SIG-M5 (cell line): ENCODE measurements around the gene CD300E.
"Not testable (repeated sequence)": the region's sequence is repeated elsewhere in the genome, so short reads cannot be mapped to it uniquely, and the experiment has no call there.

Source experiments
- DNase-seq: peaks from one replicate; lab custom pipeline; 2025; lab: John Stamatoyannopoulos, UW

Gene CD300E, protein sequence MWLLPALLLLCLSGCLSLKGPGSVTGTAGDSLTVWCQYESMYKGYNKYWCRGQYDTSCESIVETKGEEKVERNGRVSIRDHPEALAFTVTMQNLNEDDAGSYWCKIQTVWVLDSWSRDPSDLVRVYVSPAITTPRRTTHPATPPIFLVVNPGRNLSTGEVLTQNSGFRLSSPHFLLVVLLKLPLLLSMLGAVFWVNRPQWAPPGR

DNA sequence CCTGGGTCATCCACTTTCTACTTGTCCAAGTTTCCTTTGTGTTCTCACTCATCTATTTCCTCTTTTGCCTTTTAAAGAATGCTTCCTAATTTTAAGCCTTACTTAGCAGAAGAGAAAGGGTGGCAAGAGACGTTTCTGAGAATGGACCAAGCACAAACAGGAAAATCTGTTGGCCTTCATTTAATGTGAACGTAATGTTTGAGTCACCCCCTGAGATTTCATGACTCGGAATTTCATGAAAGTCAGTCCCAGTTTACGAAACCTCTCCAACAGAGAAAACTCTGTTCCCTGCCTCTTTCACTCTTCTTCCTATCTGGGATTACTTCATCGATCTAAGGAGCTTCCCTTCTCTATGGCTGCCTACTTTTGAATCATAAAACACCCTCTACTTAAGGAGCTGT lies at the start of gene CD300E:
TSS of gene CD300E (minus strand) at position 46 of the 401 bp plus-strand sequence. CDS start 117 bp downstream, outside the sequence.
- DNase-seq: no peak

DNA sequence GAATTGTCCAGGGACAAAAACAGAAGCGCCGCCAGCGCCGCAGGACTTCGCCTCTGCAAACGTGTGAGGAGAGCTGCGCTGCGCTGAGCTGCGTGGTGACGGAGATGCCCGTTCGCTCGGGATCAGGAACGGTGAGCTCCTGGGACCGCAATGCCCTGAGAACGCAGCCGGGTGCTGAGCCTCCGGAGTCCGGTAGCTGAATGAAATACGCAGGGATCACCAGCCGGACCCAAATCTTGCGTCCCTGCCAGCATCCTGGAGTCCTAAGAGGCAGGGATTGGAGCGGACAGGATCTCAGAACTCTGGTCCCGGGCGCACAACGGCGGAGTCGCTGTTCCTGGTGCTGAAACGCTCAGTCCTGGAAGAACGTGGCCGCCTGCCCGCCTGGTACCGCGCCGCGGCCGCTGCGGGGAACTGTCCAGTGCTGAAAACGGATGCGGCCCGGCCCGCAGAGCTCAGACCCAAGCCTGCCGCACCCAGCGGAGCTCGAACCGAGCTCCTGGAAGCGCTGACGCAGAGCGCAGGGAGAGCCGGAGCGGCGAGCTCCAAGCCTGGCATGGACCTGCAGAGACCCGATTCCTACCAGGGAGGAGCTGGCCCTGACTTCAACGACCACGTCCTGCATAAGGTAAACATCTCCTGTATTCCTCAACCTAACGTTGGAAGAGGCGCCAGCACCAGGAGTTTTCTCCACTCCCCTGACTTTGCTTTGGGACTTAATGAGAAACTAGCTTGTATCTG lies 47.7 kb upstream of the CD300E start:
- no peak for DNase-seq

DNA sequence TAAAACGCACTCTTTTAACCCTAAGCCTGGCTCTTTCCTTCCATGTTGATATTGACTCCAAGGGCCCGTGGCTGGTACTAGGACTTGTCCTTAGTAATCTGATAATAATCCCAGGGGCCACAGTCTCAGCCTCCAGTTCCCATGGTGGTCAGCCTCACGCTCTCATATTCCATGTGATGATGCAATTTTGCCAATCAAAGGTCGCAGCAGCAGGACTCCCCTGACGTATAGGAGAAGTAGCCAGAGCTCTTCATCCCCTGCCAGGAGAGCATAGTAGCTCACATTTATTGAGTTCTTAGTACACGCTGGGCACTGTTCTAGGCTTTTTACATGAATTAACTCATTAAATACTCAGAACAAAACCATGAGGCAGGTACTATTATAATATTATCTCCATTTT lies 46.8 kb upstream of the CD300E start:
- DNase-seq: no peak

DNA sequence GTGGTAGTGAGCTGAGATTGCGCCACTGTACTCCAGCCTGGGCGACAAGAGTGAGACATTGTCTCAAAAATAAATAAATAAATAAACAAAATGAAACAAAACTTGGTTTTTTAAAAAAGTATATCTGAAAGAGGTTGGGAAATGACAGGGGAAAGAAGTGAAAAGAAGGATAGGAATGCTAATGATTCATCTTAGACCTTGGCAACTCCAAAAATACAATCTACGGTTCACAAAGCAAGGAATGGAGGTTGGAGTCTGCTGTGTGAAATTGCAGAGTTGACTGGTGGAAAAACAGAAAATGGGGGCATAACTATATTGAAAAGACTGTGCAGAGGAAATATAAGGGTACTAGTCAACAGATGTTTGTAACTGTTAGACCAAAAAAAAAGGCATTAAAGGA lies 40.0 kb upstream of the CD300E start:
- DNase-seq: no peak

DNA sequence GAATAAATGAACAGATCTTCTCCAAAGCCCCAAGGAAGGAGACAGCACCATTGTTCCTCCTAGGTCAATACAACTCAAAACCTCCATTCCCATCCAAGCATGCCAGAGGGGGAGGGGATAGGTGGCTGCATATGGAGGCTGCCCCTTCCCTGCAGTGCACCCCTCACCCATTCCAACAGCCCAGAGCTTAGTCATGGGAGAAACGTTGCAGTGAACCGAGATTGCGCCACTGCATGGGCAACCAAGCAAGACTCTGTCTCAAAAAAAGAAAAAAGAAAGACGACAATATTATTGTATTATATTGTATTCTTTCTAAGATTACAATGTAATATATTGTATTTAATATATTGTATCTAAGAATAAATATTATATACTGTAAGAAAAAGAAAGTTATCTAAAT lies 36.4 kb upstream of the CD300E start:
- DNase-seq: no peak

DNA sequence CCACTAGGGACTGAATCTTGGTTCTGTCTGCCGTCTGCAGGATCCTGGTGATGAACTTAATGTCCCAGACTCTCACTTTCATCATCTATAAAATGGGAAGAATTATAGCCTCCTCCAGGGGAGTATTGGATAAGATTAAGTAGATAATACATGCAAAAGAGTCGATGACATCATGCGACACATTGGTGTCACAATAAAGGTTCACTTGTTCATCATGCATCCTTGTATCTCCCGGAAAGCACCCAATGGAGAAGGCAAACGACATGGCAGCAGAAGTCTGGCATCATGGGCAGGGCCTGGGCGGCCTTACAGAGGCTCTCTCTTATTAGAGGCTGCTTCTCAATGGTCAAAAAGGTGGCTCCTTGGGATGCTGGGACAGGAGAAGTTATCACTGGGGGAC lies 35.1 kb upstream of the CD300E start:
- DNase-seq: no peak

DNA sequence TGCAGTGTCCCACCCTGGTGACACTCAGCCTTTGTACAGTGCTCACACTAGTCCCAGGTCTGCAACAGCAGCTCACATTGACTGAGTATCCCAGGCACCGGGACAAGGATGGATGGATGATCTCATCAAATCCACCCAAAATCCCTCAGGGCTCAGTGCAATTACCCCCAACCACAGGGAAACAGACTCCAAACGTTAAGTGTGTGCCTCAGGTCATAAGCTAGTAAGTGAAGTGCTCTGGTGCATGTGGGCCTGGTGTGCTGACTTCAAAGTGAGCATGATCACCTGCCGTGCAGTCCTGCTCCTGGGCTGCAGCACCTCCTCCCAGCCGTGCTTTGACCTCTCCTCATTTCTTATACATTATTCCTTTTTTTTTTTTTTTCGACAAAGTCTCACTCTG lies 31.2 kb upstream of the CD300E start:
- DNase-seq: no peak

DNA sequence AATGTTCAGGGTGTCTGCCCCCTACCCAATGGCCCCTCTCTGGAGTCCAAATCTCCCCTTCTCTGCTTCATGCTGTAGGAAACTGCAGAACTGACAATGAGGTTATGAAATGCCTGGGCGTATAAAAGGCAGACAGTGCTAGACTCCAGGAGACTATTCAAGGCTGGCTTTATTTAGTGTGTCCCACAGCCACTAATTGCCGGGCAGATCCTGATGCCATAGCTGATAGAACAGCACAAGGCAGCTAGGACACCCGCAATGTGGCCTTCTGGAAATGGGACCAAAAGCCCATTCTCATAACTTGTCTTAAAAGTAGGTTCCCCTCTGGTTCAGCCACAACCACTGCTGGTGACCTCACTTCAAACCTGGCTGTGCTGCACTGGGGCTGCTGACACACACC lies 28.5 kb upstream of the CD300E start:
- DNase-seq: no peak

DNA sequence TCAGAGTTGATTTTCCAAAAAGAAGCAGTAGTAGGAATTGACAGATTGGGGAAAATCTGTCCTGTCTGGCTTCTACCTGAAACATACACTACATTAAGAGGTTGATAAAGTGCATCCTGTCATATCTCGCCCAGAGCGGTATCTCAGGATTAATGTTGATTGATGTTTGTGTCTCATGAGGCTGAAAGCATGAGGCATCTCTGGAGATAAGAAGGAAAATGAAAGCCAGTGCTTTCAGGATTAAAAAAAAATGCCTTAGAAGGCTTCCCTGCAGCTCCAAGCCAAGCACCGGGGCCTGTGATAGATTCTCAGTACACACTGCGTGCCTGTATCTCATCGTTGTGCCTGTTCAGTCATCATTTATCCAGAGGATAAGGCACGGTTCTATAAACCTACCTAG lies 26.4 kb upstream of the CD300E start:
- no peak for DNase-seq

DNA sequence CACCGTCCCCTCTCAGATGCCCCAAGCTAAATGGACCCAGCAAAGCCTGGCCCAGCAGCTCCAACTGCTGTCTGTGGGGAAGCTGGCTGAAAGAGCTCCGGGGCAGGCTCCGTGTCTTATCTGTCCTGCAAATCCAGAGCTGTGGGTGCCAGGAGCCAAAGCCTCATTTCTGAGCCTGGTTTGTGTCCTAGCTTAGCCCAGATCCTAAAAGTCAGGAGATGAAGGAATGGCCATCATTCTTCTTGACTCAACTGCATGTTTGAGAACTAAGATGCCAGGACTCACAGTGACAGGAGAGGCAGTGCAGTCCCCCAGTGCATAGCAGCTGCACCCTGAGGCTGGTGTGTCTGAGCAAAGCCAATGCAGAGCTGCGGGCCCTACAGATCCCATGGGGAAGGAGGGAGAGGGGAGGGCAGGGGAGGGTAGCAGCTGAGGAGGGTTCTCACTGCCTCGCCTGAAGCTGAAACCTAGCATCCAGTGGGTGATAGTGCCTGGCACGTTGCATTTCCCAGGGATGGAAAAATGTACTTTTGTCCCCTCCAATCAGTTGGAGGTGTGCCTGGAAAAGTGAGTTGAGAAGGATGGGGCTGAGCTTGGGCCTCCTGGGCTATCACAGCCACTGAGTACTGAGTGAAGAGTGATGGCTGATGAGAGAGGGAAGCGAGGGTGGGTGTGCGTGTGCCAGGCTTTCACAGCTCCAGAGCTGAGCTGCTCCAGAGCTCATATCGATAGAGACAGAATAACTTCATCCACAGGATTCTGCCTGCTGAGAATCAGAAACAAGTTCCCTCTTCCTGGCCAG lies 24.5 kb upstream of the CD300E start:
- DNase-seq: no peak

DNA sequence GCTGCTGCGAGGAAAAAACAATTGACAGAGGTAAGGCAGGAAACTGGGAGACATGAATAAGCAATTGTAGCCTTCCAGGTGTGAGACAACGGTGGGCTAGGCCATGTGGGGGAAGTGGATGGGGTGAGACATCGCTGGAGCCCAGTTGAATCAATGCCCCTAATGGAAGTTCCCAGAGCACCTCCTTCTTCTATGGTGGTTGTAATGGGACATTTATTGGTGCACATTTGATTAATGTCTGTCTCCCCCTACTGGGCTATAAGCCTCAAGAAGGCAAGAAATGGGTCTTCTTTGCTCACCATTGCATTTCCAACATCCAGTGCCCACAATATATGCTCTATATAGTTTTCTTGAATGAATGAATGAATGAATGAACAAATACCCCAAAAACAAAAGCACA lies 22.7 kb upstream of the CD300E start:
- no peak for DNase-seq

DNA sequence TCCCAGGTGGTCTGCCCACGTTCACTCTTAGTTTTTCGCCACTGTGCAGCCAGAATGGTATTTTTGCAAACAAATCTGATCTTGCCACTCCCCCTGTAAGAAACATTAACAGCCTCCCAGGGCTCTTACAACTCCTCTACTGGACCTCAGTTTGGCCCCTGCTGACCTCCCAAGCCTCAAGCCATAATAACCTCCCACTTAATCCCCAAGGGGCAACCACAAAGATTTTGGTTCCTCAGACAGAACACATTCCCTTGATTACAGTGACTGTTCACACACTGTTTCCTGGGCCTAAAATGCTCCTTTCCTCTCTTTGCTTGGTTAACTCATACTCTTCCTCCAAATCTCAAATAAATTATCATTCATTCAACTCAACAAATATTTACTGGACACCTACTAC lies 21.5 kb upstream of the CD300E start:
- DNase-seq: no peak

DNA sequence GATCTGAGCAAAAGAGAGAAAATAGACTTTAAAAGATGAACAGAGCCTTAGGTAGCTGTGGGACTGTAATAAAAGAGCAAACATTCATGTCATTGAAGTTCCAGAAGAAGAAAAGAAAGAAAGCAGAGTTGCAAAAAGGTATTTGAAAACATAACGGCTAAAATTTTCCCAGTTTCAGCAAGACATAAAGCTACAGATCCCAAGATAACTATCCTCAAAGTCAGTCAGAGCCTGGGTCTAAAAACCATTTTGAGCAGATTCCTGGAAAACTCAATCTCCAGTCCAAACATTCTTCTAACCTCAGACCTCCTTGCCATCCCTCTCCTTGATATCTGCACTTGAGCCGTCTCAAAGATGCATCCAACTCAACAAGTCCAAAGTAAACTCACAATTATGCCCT lies 20.9 kb upstream of the CD300E start:
- no peak for DNase-seq

DNA sequence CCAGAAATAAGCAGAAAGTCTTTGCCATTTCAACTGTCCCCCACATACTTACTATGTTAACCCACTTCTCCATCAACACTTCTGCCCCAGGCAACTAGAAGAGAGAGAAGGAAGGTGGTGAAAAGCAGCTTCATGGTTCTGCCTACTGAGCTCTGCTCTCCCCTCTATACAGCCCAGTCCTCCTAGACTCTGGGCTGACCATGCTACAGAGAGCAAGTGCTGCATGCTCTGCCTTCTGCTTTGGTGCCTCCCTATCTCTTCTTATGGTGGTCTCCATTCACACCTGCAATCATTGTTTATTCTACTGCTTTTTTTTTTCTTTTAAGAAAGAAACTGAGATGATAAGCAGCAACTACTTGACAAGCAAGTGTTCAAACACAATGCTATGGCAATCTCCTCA lies 20.3 kb upstream of the CD300E start:
- no peak for DNase-seq

DNA sequence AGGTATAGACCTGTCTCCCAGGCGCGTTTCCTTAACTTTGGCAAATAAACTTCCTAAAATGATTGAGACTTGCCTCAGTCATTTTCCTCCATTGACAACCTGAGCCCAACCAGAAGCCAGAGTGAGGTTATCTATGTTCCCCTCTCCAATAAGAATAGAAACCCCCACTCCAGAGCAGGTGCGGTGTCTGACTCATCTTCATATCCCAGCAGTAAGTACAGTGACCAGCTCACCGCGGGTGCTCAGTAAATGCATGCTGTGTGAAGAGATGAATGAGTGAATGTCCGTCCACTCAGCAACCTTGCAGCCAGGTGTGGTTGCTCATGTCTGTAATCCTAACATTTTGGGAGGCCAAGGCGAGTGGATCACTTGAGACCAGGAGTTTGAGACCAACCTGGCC lies 19.5 kb upstream of the CD300E start:
- no peak for DNase-seq

DNA sequence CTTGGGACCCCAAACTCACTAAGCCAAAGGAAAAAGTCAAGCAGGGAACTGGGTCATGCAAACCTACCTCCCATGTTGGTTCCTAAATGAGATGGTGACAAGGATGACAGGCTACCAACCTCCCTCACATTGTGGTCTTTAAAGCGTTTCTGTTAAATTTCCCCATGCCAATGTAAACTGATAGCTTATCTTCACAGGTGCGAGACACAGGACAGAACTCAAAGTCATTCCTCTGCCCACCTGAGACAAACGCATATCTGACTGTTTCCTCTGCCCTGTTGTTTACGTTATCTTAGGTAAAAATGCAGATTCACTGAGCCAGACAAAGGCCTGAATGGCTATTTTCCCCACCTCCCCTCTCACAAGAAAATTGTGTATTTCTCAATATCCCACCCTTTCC lies 19.0 kb upstream of the CD300E start:
- no peak for DNase-seq

DNA sequence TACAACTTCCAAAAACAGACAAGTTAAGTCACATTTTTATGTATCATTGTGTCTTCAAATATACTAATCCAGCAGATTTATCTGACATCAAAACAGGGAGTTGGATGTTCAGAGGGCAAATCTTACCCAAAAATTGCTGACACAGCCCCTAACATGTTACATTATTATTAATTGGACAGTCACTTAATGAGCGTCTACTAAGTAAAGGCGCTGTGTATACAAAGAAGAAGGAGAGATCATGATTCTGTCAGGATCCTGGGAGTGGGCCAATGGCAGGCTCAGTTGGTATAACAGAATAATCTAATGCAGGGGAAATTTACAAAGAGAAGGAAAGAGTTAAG lies 18.4 kb upstream of the CD300E start:
- DNase-seq: no peak

DNA sequence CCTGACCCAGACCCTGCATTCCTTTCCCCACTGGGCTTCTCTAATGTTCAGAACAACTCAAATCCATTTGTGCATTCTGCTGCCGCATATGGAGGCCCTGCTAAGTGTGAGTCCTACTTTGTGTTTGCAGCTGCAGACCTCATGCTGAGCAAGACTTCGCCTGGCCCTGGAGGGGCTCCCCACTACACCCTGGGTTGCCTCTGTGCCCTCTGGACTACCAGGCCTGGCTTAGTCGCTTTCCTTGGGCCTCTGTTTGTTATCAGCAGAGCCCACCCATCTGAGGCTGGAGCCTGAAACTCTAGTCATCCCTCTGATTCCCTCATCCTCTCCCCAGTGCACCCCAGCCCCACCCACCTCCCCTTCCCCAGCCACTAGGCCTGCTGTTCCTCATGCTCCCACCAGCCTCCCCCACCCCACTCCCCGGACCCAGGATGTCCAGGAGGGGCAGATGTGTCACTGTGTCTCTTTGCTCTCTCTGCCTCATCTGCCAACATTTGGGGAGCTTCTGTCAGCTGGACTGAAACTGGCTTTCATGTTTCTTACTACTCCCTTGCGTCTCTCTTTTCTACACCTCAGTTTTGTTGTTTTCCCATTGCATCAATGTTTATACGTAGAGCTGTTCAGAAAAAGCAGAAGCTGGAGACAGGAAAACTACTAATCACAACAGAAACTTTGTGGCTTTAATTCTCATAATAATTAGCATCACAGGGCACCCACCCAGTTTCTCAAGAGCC lies 17.9 kb upstream of the CD300E start:
- DNase-seq: no peak

DNA sequence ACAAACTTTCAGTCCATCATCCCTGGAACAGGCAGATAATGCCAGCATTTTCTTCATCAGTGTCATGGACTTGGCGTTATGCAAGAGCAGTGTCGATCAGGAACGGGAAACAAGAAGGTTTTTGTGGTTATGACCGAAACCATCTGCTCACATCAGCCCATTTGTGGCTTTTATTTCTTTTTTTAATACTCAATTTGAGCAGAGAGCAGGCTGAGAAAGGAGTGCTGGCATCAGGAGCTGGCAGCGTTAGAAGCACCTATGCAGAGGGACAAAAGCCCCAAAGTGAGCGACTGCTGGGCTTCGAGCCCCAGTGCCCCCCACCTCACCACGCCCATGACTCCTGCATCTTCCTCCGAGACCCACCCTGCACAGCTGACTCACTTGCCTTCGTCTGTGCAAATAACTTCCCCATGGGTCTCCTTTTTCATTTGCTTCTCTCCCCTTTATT lies 16.2 kb upstream of the CD300E start:
- DNase-seq: peak; percentile 44

DNA sequence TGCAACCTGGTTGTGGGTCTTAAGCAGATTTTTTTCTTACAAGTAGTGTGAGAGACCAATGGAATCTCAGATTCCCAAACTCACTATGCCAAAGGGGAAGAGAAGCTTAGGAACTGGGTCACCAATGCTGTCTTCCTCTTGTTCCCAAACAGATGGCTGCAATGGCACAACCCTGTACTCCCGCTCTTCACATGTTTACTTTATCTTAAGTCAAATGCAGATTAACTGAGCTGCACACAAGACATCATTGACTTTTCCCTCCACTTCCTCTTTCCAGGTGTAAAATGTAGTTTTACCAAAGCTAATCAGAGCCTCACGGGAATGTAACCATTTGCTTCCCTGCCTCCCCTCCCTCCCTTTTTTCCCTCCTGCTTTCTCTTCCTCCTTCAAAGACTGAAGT lies 14.4 kb upstream of the CD300E start:
- no peak for DNase-seq

DNA sequence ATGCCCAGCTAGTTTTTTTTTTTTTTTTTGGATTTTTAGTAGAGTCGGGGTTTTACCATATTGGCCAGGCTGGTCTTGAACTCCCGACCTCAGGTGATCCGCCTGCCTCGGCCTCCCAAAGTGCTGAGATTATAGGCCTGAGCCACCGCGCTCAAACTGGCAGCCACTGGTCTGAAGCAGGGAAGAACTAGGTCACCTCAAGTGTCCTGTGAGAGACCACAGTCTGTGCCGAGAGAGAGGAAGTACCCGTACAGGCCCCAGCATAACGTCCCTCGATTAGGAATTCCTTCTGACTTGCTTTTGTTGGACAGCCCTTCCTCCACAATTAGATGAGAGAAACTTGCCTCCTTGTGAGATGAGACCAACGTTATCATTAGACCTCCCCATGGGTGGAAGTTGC lies 13.7 kb upstream of the CD300E start:
- no peak for DNase-seq

DNA sequence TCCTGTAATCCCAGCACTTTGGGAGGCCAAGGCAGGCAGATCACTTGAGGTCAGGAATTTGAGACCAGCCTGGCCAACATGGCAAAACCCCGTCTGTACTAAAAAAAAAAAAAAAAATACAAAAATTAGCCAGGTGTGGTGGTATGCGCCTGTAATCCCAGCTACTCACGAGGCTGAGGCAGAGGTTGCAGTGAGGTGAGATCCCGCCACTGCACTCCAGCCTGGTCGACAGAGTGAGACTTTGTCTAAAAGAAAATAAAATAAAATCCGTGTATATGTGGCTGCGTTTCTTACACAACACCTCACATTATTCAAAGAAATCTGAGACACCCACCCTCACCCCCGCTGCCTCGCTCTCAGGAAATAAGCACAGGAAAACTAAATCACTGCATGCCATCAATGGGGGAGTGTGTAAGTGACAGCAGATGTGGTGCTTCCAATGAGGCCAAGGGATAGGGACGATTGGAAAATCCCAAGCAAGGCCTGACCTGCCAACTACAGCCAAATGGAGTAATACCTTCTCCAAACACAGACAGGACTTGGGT lies 13.1 kb upstream of the CD300E start:
- DNase-seq: not testable (repeated sequence)
